GM18498 (cell line): Measurements from ENCODE around the gene BTAF1.
A peak's percentile ranks its signal among the peaks of the same experiment; 100 is the strongest.

Source experiments
- ATAC-seq: cut with Tn5 transposase; IDR thresholded peaks from one replicate; pipeline ENCODE4 v1.9.1; 2021; ENCODE audit warnings: mild to moderate bottlenecking, moderate library complexity; ENCODE audit not compliant: unreplicated experiment

BTAF1 gene

GRCh38 chr10:91907914-91908336, 15.6 kb upstream of the BTAF1 start:
- ATAC-seq = no peak

DNA sequence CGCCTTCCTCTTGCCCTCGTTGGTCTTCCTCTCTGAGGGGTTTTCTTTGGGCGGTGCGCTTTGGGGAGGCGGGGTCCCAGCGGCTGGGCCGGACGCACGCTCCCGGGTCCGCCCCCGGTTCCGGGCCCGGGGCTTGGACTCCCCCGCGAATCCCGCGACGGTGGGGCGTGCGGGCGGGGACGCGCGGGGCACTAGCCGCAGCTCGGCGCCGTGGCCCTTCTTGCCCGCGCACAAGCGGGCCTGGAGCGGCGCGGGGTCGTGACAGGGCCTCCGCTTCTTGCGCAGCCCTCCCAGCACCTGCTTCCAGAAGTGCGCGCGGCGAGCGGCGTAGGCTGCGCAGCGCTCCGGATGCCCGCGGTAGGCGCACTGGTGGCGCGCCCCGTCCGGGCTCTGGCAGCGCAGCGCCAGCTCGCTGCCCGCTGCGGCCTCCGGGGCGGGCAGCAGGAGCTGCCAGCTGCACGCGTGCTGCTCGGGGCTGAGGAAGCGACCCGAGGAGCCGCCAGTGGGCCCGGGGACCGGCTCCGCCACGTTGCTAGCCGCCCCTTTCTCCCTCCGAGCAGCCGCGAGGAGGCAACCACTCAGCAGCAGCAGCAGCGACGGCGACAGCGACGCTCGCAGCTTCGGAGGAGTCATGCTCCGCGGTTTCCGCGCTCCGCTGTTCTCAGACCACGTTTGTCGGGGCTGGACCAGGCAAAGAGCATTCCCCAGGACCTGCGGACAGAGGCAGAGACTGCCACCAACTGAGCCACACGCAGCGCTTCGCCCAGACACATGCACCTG, 15.0 kb upstream of the BTAF1 start:
- ATAC-seq = peak; percentile 95

- ATAC-seq = no peak
These were observed 14.4 kb upstream of the BTAF1 start, which contains the start of gene FGFBP3 for GRCh38 chr10:91909117-91909677. Gene FGFBP3 (minus strand): TSS chr10:91909486. CDS start chr10:91908969, 517 bp downstream.

GRCh38 chr10:91910467-91910866, 13.1 kb upstream of the BTAF1 start:
- no peak for ATAC-seq

- no peak for ATAC-seq
These were observed 3.9 kb upstream of the BTAF1 start for GRCh38 chr10:91919651-91920050.

- peak; percentile 18 for ATAC-seq
These were observed 847 bp downstream of the BTAF1 start for GRCh38 chr10:91924212-91925021.

DNA sequence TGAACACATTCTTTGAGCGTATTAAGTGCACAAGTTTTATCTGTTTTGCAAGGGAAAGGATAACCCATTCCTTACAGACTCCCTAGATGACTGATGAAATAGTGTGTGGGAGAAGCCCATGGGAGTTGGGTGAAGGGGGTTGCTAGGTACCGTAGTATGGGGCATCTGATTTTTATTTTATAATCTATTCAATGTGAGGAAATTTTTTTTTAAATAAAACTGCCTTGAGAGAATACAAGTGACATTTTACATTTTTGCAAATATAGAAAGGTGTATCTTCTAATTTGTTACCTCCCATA, 1.4 kb downstream of the BTAF1 start:
- no peak for ATAC-seq

GRCh38 chr10:91930939-91931338, 7.4 kb downstream of the BTAF1 start:
- no peak for ATAC-seq

DNA sequence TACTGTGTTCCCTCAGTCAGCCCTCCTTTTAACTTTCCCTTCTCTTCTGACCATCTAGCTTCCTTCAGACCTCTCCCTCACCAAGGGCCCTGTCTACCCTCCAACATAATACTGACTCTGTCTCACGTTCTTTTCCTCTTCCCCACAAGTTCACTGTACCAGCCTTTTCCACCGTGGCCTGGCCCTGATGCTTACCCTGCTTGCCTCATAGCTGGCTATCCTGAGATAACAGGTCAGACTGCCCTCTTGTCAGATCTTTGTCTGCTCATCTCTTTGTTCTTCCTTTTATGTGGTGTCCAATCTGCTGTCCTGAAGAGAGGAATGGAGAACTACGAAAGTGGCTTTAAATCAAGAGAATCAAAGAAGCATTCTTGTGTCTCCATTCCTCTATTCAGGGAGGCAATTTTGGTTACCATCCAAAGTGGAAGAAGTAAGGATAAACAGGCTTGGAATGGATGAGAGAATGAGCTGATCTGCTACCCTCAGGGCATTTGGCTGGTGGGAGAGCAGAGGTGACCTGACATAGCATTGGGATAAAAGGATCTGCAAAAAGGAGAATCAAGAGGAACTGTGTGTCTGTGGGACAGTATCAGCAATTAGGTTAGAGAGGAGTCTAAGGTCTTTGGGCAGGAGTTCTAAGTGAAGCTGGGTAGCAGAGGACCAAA, 8.1 kb downstream of the BTAF1 start:
- no peak for ATAC-seq

DNA sequence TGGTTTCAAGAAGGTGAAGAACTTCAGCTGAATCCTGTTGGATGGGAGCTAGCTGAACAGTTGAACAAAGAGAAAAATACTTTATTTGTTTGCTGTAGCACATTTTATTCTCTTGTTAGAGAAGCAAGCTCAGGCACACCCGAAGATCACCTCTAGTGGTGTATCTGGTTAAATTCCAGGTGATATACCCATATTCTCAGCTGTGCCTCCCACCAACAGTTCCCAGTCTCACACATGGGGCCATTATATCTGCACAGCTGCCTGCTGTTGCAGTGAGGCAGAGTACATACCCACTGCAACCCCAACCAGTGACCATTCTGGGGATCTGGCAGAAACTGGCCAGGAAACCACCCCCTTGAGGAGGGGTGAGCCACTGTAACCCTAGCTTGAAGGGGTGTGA, 9.2 kb downstream of the BTAF1 start:
- no peak for ATAC-seq

DNA sequence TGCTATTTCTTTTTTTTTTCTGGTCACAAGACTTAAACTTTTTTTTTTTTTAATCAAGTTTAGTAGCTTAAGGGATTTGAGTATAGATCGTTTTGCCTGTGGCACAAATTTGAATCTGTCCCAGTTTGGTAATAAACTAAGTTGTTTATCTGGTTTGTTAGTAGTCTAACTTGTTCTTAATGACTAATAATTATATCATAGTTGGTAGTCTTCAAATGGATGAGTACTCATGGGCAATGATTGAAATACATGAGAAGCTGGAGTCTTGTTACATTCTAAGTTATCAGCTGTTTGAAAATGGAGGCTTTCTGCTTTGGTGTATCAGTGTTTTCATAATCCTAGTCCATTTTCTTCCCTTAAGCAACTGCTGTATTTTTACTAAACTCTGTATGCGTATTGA, 12.3 kb downstream of the BTAF1 start:
- ATAC-seq = no peak

DNA sequence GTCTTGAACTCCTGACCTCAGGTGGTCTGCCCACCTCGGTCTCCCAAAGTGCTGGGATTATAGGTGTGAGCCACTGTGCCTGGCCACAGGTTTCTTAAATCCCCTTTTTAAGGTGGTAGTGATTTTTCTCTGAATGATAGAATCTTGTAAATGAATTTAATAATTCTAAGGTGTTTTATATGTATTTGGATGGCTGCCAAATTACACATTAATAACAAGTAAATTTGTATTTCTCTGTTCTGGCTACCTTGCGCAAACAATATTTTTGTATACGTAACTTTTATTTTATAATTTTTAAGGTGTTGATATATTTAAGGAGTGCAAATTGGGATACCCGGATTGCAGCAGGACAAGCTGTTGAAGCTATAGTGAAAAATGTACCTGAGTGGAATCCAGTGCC, 16.1 kb downstream of the BTAF1 start:
- no peak for ATAC-seq

DNA sequence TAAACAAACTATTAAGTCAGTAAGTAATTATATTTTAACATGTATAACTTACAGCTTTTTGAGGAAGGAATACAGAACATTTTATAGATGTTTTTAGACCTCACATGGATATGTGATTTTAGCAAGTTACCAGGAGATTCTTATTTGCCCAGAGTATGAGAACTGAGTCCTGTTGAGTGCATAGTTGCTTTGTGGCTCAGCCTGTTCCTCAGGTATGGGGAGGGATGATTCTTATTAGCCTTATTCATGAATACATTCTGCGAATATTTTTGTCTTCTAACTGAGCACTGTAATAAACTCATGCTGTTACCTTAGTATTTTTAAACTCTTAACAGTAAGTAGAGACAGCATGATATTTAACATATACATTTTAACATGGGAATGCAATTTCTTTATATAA, 17.9 kb downstream of the BTAF1 start:
- no peak for ATAC-seq

- no peak for ATAC-seq
These were observed 21.5 kb downstream of the BTAF1 start for GRCh38 chr10:91944880-91945630.

DNA sequence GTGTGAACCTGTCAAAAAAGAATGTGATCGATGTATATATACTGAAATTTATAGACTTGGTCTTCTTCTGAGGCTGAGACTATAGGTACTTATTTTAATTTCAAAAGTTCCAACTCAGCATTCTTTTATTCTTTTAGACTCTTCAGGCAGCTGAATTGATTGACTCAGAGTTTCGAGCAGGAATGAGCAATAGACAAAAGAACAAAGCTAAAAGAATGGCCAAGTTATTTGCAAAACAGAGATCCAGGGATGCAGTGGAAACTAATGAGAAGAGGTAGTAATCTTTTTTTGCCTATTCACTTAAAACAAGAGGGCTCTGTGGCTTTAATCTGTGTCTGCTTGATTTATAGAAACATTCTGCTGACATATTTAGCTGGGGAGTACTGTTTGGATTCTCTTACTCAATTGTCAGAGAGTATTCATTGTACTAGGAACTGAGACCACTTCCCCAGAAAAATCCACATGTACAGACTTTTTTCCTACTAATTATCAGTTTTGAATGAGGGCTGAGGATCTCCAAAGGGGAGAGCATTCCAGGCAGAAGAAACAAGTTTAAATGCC, 30.1 kb downstream of the BTAF1 start:
- no peak for ATAC-seq

GRCh38 chr10:91955114-91955513, 31.5 kb downstream of the BTAF1 start:
- ATAC-seq = no peak

GRCh38 chr10:91957091-91957490, 33.5 kb downstream of the BTAF1 start:
- ATAC-seq = no peak

DNA sequence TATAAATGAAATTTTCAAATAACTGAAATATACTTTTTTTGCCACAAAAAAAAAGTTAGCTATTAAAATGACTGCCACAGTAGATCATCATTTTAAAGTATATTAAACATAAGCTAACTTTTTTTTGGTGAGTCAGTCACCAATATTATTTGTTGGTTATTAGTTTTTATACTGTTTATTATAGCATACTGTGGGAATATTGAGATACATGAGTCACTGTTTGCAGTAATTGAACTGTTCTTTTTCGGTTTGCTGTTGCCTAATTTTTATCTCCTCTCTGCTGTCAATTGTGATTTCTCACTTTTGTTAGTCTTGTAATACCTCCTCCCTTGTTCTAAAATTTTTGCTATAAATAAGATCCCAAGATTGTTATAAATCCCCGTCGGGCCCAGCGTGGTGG, 45.7 kb downstream of the BTAF1 start:
- ATAC-seq = no peak

GRCh38 chr10:91974960-91975359, 51.4 kb downstream of the BTAF1 start:
- no peak for ATAC-seq

DNA sequence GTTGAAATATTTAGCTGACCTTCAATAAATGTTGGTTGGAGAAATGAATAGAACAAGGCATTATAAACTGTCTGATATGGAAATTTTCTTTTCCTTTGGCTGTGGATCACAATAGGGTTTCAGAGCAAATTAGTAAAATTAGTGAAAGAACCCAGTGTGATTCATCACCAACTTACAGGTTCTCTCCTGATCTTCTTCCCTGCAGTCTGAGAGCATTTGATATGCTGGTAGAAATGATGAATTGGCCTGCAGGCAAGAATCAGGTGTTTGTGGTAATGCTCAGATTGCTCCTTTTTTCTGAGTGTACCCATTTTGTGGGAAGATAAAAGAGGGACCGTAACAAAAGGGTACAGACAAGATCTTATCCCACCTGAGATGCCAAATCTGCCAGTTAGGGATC, 51.9 kb downstream of the BTAF1 start:
- ATAC-seq = no peak
